ENCODE results near the gene C9orf57. TPM values are rescaled to one million over a fixed set of nuclear protein-coding genes. Genes with fewer than 3 reads are reported as not detected.

Gene C9orf57
- total and polyA plus RNA-seq, 11 donors: not detected

DNA sequence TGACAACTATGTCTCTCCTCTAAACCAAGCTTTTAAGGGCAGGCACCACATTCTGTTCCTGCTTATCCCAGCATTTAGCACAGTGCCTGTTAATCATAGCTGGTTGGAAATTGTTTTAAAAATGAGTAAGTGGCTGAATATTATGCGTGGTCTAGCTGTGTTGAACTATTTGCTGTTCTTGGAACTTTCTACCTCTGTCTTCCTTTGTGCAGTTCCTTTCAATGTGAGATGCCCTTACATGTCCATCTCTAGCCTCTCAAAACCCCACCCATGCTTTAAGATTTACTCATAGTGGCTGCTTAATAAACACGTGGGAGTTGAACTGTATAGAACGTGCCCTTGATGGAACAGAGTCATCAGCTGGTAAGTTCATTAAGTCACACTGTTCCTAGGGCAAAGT is 34.5 kb downstream of the C9orf57 start:
- Histone ChIP-seq H3K4me1 (peaks cover 0 to 3% (median 0%) of the 10 kb centered on the region in 12 donors), H3K4me3 (no peak overlapping the region), H3K9me3 (no peaks in the 10 kb centered on the region), H3K36me3 (no peaks in the 10 kb centered on the region), H3K27me3 (no peaks in the 10 kb centered on the region), H3K27ac (no peak overlapping the region)
- TF ChIP-seq POLR2A (IDR thresholded peaks at IDR 0.05): no peak
- TF ChIP-seq, protein P1, sequence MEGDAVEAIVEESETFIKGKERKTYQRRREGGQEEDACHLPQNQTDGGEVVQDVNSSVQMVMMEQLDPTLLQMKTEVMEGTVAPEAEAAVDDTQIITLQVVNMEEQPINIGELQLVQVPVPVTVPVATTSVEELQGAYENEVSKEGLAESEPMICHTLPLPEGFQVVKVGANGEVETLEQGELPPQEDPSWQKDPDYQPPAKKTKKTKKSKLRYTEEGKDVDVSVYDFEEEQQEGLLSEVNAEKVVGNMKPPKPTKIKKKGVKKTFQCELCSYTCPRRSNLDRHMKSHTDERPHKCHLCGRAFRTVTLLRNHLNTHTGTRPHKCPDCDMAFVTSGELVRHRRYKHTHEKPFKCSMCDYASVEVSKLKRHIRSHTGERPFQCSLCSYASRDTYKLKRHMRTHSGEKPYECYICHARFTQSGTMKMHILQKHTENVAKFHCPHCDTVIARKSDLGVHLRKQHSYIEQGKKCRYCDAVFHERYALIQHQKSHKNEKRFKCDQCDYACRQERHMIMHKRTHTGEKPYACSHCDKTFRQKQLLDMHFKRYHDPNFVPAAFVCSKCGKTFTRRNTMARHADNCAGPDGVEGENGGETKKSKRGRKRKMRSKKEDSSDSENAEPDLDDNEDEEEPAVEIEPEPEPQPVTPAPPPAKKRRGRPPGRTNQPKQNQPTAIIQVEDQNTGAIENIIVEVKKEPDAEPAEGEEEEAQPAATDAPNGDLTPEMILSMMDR (IDR thresholded peaks at IDR 0.05): no peak
- ATAC-seq: no peak
- no peak for DNase-seq
- intact Hi-C loops (cut with DNase I): loop anchor here in 9 of 10 donors (1.0 to 10.0 kb wide), 8 partner anchors 111 to 741 kb away; partner anchors contain the start of genes ABHD17B (in 2 of the 9) and C9orf85 (in 2 of the 9)
- WGBS, 4 donors: 62 to 70% (median 64%) methylated on average over 3 of the region's 3 CpGs

DNA sequence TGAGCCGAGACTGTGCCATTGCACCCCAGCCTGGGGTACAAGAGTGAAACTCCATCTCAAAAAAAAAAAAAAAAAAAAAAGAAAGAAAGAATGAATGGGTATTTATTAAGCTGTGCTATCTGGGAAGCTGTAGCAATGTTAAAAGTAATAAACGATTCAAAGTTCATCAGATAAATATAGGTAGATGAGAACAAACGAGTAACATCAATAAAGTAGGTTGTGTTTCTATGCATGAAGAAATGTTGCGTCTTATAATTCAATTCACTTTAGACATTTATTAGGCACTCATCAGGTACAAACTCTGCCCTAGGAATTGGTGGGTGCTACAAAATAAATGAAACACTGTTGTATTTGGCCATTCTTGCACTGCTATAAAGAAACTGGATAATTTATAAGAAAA is 36.8 kb downstream of the C9orf57 start:
- H3K27me3 ChIP-seq: no peaks in the 10 kb centered on the region
- 80 to 94% (median 84%) methylated on average over 4 of the region's 4 CpGs for WGBS, 4 donors
- H3K27ac ChIP-seq: no peak overlapping the region
- TF ChIP-seq, protein P1 (IDR thresholded peaks at IDR 0.05): no peak
- no peak for TF ChIP-seq POLR2A (IDR thresholded peaks at IDR 0.05)
- H3K4me3 ChIP-seq: no peak overlapping the region
- DNase-seq (no peak), ATAC-seq (no peak)
- no peaks in the 10 kb centered on the region for H3K9me3 ChIP-seq
- no peaks in the 10 kb centered on the region for H3K36me3 ChIP-seq
- peaks cover 0 to 3% (median 0%) of the 10 kb centered on the region in 12 donors for H3K4me1 ChIP-seq
- intact Hi-C loops (cut with DNase I): loop anchor here in 5 of 10 donors (5.0 to 10.0 kb wide), 4 partner anchors 109 to 739 kb away; partner anchors contain the start of genes ABHD17B (in 2 of the 5) and C9orf85 (in 2 of the 5)

DNA sequence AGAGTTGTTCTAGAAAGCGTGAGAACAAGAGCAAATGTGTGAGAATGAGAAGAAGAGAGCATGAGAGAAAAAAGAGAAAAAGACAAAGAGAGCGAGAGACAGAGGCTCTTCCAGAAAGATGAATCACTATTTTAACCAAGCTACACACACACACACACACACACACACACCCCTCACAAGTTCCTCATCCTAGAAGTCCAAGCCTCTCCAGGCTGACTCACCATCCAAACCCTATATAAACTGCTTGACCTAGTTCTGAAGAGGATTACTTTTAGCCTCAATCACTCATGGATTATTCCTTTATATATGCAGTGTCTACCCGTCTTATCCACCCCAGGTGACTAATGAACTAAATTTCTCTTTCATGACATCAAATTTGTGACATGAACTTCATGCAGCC is 37.6 kb downstream of the C9orf57 start:
- ATAC-seq (no peak), DNase-seq (no peak)
- TF ChIP-seq POLR2A (IDR thresholded peaks at IDR 0.05): no peak
- TF ChIP-seq, protein P1 (IDR thresholded peaks at IDR 0.05): no peak
- H3K36me3 ChIP-seq: no peaks in the 10 kb centered on the region
- H3K27ac ChIP-seq: no peak overlapping the region
- peaks cover 0 to 3% (median 0%) of the 10 kb centered on the region in 12 donors for H3K4me1 ChIP-seq
- 76 to 96% (median 87%) methylated on average over 3 of the region's 3 CpGs for WGBS, 4 donors
- intact Hi-C loops (cut with DNase I): loop anchor here in 5 of 10 donors (5.0 to 10.0 kb wide), 4 partner anchors 108 to 738 kb away; partner anchors contain the start of genes ABHD17B (in 2 of the 5) and C9orf85 (in 2 of the 5)
- H3K9me3 ChIP-seq: no peaks in the 10 kb centered on the region
- H3K27me3 ChIP-seq: no peaks in the 10 kb centered on the region
- H3K4me3 ChIP-seq: no peak overlapping the region

DNA sequence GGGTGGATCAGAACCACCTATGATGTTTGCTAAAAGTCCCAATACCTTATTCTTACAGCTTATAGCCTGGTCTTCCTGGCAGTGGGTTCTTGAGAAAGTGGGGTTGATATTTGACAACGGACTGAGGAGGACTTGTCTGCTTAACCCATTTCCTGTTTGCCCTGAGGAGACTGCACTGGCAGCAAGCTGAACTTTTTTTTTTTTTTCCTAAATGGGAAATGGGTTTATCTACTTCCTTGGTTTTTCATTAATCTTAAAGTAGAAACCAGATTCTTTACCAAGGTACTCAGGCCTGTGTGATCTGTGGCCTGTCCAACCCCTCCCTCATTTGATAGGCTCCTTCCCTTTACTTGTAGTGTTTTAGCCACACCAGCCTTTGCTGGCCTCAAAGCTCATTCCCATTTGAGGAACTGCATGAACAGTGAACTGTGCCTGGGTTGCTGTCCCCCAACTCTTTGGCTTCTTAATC is 47.1 kb downstream of the C9orf57 start:
- no peak for ATAC-seq
- no peak for DNase-seq
- H3K36me3 ChIP-seq: no peaks in the 10 kb centered on the region
- H3K4me1 ChIP-seq: no peaks in the 10 kb centered on the region
- no peak overlapping the region for H3K4me3 ChIP-seq
- TF ChIP-seq, protein P1 (IDR thresholded peaks at IDR 0.05): no peak
- TF ChIP-seq POLR2A (IDR thresholded peaks at IDR 0.05): no peak
- H3K27me3 ChIP-seq: no peaks in the 10 kb centered on the region
- H3K9me3 ChIP-seq: no peaks in the 10 kb centered on the region
- no peak overlapping the region for H3K27ac ChIP-seq
- 13 to 60% (median 27%) methylated on average over 1 of the region's 1 CpG for WGBS, 4 donors
- intact Hi-C loops (cut with DNase I): no loop called here

All from heart left ventricle (tissue), 16 donors.